HG03565 (cell line): ENCODE measurements around the gene NFATC3.

Experiments
- ATAC-seq: cut with Tn5 transposase; IDR thresholded peaks from one replicate; pipeline ENCODE4 v1.9.1; 2021; ENCODE audit warnings: mild to moderate bottlenecking, moderate library complexity; ENCODE audit not compliant: unreplicated experiment

The NFATC3 gene

GRCh38 chr16:68072038-68072695, 13.0 kb upstream of the NFATC3 start:
- ATAC-seq, result no peak

- peak; percentile 5 for ATAC-seq
Observed at GRCh38 chr16:68073902-68074760, 11.0 kb upstream of the NFATC3 start.

- ATAC-seq, result peak; percentile 76
Observed at GRCh38 chr16:68074850-68075555, 10.2 kb upstream of the NFATC3 start.

GRCh38 chr16:68075980-68076379, 9.2 kb upstream of the NFATC3 start:
- no peak for ATAC-seq

- no peak for ATAC-seq
Observed at GRCh38 chr16:68076560-68076959, 8.6 kb upstream of the NFATC3 start.

- no peak for ATAC-seq
Observed at GRCh38 chr16:68077866-68078700, 7.1 kb upstream of the NFATC3 start.

GRCh38 chr16:68078701-68079375, 6.3 kb upstream of the NFATC3 start:
- ATAC-seq, result no peak

GRCh38 chr16:68079376-68079625, 5.9 kb upstream of the NFATC3 start:
- ATAC-seq, result no peak

GRCh38 chr16:68079626-68080344, 5.4 kb upstream of the NFATC3 start:
- no peak for ATAC-seq

- no peak for ATAC-seq
Observed at GRCh38 chr16:68081861-68082628, 3.1 kb upstream of the NFATC3 start.

GRCh38 chr16:68082629-68083238, 2.4 kb upstream of the NFATC3 start:
- ATAC-seq, result no peak

- ATAC-seq, result no peak
Observed at GRCh38 chr16:68083239-68083781, 1.9 kb upstream of the NFATC3 start.

GRCh38 chr16:68083861-68084503, 1.2 kb upstream of the NFATC3 start:
- ATAC-seq, result no peak

- peak; percentile 50 for ATAC-seq
Observed at GRCh38 chr16:68084504-68085258, 489 bp upstream of the NFATC3 start.

GRCh38 chr16:68086336-68086841, 1.2 kb downstream of the NFATC3 start:
- no peak for ATAC-seq

GRCh38 chr16:68086860-68087268, 1.7 kb downstream of the NFATC3 start:
- ATAC-seq, result no peak

GRCh38 chr16:68087688-68088087, 2.5 kb downstream of the NFATC3 start:
- no peak for ATAC-seq
